Kidney (tissue), 14 donors: ENCODE measurements around the gene GMNN. TPM values are rescaled to one million over a fixed set of nuclear protein-coding genes. Genes with fewer than 3 reads are reported as not detected.

ENCODE experiments used
- DNase-seq, 5 donors: peaks; one replicate each; pipeline ENCODE4 v3.0.0-alpha.2; 2013 to 2020
- FAIRE-seq: peaks from 2 replicates; lab custom pipeline; 2012; peaks lifted over from hg19 to GRCh38; lab: Jason Lieb, UNC
- H3K27ac ChIP-seq, 2 donors: one replicate each; pipeline ENCODE4 v1.7.0; 2013; ENCODE audit warnings: low read depth in 2 of 2, low read length in 2 of 2, inconsistent platforms in 1 of 2
- H3K27me3 ChIP-seq: one replicate; pipeline ENCODE4 v1.7.1; 2013; ENCODE audit warnings: low read length, inconsistent platforms; ENCODE audit not compliant: control insufficient read depth, insufficient read depth
- H3K36me3 ChIP-seq, 3 donors: one replicate each; pipeline versions ENCODE4 v1.7.0 to v1.7.1; 2013; ENCODE audit warnings: low read length in 3 of 3, control low read depth in 1 of 3, inconsistent platforms in 1 of 3; ENCODE audit not compliant: insufficient read depth in 3 of 3, control insufficient read depth in 2 of 3
- H3K4me1 ChIP-seq, 3 donors: one replicate each; pipeline versions ENCODE4 v1.7.0 to v1.7.1; 2013; ENCODE audit warnings: low read length in 3 of 3, inconsistent platforms in 1 of 3, low read depth in 1 of 3; ENCODE audit not compliant: control insufficient read depth in 2 of 3, insufficient read depth in 2 of 3
- H3K4me3 ChIP-seq, 3 donors: one replicate each; pipeline versions ENCODE4 v1.7.0 to v1.8.1; 2013; ENCODE audit warnings: low read length in 3 of 3, control low read depth in 1 of 3, inconsistent platforms in 1 of 3
- H3K9ac ChIP-seq, 3 donors: one replicate each; pipeline versions ENCODE4 v1.7.0 to v1.7.1; 2013; ENCODE audit warnings: low read length in 3 of 3, control low read depth in 1 of 3, inconsistent platforms in 1 of 3
- H3K9me3 ChIP-seq, 3 donors: one replicate each; pipeline versions ENCODE4 v1.7.0 to v1.7.1; 2013; ENCODE audit warnings: low read length in 3 of 3, control low read depth in 1 of 3, inconsistent platforms in 1 of 3; ENCODE audit not compliant: control insufficient read depth in 2 of 3, insufficient read depth in 1 of 3
- intact Hi-C: fragments of 100-400 bp; cut with DNase I; formaldehyde crosslinking; loops from one replicate; pipeline ENCODE4 v1.11.1; 2022
- polyA plus RNA-seq: library from polyadenylated mRNA; stranded (reverse); fragments of 350-450 nt; fragmentation: Illumina TruSeq; extraction: RNeasy Lipid Tissue Mini Kit (QIAGEN cat#74804); gene quantifications from one replicate; pipeline ENCODE4 v1.2.3, GENCODE V29; 2014; ENCODE audit warnings: low read depth, low replicate concordance; ENCODE audit not compliant: insufficient read depth
- total RNA-seq: library from RNA; stranded (reverse); fragmentation: NEBNext Ultra II Directional; extraction: Animal tissue kit (Norgen Biotek cat#: 25700); gene quantifications from one replicate; pipeline ENCODE4 v1.2.1, GENCODE V29; 2021
- TF ChIP-seq, protein P1 (sequence below): IDR thresholded peaks from 3 replicates; pipeline ENCODE4 v1.5.1; 2012; ENCODE audit warnings: mild to moderate bottlenecking, moderate library complexity, borderline replicate concordance; ENCODE audit not compliant: insufficient read depth; ENCODE audit errors: extremely low read depth
- donor health status: control.
- donor health status: control.
- donor health status: control.
- donor health status: control.
- donor health status: control.
- donor health status: DM: yes; HTN: yes; CAD: no.
- donor health status: Normal renal cell carcinoma (clear cell type).

Gene GMNN
- total and polyA plus RNA-seq, 2 donors from 2014 or later = 13.0 to 26.7 TPM

DNA sequence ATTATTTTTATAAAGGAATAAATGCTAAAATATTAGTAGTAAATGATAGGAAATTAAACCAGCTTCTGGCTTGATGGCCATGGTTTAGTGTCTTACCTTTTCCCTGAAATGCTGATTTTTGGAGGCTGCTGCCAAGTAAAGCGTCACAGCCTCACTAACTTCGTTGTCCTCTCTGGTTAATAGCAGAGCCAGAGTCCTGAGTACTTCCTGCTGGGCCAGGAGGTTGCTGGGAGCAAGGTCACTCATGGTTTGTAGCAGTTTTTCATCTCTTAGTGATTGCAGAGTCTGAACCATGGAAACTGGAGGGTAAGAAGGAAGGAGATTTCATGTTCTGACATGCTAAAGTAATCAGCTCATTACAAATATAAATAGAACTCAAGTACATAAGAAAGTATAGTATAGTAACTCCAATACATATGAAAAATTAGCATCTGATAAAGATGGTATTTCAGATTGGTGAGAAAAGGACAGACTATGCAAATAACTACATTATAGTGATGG lies 50.4 kb downstream of the GMNN start:
- intact Hi-C loops = no loop called here
- Histone ChIP-seq H3K27ac (no peak overlapping the region), H3K4me1 (no peaks in the 10 kb centered on the region), H3K4me3 (no peak overlapping the region), H3K27me3 (no peaks in the 10 kb centered on the region), H3K36me3 (no peaks in the 10 kb centered on the region), H3K9me3 (no peaks in the 10 kb centered on the region), H3K9ac (no peak overlapping the region)
- DNase-seq (peak in 2 of 5 donors; percentile 16 to 49), FAIRE-seq (no peak)
- TF ChIP-seq, protein P1, sequence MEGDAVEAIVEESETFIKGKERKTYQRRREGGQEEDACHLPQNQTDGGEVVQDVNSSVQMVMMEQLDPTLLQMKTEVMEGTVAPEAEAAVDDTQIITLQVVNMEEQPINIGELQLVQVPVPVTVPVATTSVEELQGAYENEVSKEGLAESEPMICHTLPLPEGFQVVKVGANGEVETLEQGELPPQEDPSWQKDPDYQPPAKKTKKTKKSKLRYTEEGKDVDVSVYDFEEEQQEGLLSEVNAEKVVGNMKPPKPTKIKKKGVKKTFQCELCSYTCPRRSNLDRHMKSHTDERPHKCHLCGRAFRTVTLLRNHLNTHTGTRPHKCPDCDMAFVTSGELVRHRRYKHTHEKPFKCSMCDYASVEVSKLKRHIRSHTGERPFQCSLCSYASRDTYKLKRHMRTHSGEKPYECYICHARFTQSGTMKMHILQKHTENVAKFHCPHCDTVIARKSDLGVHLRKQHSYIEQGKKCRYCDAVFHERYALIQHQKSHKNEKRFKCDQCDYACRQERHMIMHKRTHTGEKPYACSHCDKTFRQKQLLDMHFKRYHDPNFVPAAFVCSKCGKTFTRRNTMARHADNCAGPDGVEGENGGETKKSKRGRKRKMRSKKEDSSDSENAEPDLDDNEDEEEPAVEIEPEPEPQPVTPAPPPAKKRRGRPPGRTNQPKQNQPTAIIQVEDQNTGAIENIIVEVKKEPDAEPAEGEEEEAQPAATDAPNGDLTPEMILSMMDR = no peak

DNA sequence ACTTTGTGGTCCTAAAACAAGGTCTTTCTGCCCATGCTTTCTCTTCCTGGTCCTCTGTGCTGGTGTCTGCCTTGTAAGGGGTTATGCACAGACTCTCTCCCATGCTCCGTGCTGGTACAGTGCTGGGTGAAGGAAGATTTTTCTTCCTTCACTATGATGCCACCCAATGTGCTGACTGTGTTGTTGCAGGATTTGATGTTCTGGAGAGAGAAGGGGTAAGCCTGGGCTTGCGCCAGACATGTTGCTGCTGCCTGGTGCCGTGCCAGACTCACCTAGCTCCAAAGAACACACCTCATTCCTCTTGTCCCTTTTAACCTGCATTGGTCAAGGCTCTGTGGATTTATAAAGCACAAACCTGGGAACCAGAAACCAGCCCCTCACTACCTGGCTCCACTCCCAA lies 52.4 kb downstream of the GMNN start:
- intact Hi-C loops = no loop called here
- Histone ChIP-seq H3K27me3 (no peaks in the 10 kb centered on the region), H3K9ac (no peak overlapping the region), H3K36me3 (no peaks in the 10 kb centered on the region), H3K4me3 (no peak overlapping the region), H3K4me1 (no peaks in the 10 kb centered on the region), H3K27ac (no peak overlapping the region), H3K9me3 (no peaks in the 10 kb centered on the region)
- DNase-seq (no peak), FAIRE-seq (no peak)
- TF ChIP-seq, protein P1 = no peak

DNA sequence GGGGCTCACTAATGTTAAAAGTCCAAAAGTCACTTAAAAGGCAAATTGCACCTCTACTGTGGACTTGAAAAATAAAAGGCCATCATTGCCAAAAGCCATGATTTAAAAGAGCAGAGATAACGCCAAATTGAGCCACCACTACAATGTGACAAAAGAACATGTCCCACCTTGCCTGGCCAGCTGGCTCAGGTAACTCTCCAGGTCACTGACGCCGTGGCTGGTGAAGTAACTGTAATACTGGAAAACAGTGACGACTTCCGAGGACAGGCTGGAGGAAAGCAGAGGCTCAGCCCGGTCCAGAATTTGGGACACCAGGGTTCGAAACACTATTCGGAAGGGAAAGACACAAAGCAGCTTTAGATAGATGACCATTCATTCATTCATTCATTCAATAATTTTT lies 53.2 kb downstream of the GMNN start:
- H3K27me3 ChIP-seq = no peaks in the 10 kb centered on the region
- H3K9ac ChIP-seq = no peak overlapping the region
- no peaks in the 10 kb centered on the region for H3K9me3 ChIP-seq
- no peaks in the 10 kb centered on the region for H3K4me1 ChIP-seq
- DNase-seq (no peak), FAIRE-seq (no peak)
- no peaks in the 10 kb centered on the region for H3K36me3 ChIP-seq
- no peak overlapping the region for H3K4me3 ChIP-seq
- intact Hi-C loops = no loop called here
- no peak overlapping the region for H3K27ac ChIP-seq
- TF ChIP-seq, protein P1 = no peak

DNA sequence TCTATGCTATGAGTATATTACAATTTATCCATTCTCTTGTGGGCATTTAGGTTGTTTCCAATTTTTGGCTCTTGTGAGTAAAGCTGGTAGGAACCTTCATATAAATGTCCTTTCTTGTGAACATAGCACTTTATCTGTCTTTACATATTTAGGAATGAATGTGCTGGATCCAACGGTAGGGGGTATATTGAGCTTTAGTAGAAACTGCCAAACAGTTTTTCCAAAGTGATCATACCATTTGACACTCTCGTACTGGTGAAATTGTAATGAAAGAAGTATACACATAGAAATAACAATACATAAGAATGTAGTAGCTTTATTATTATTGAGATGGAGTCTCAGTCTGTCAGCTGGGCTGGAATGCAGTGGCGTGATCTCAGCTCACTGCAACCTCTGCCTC lies 54.9 kb downstream of the GMNN start:
- H3K4me3 ChIP-seq = no peak overlapping the region
- H3K9ac ChIP-seq = no peak overlapping the region
- no peaks in the 10 kb centered on the region for H3K36me3 ChIP-seq
- H3K27ac ChIP-seq = no peak overlapping the region
- DNase-seq = no peak
- FAIRE-seq = no peak
- H3K9me3 ChIP-seq = no peaks in the 10 kb centered on the region
- intact Hi-C loops = no loop called here
- no peaks in the 10 kb centered on the region for H3K4me1 ChIP-seq
- H3K27me3 ChIP-seq = no peaks in the 10 kb centered on the region
- TF ChIP-seq, protein P1 = no peak
